ENCODE data around the gene PTGES2.

Gene PTGES2

DNA sequence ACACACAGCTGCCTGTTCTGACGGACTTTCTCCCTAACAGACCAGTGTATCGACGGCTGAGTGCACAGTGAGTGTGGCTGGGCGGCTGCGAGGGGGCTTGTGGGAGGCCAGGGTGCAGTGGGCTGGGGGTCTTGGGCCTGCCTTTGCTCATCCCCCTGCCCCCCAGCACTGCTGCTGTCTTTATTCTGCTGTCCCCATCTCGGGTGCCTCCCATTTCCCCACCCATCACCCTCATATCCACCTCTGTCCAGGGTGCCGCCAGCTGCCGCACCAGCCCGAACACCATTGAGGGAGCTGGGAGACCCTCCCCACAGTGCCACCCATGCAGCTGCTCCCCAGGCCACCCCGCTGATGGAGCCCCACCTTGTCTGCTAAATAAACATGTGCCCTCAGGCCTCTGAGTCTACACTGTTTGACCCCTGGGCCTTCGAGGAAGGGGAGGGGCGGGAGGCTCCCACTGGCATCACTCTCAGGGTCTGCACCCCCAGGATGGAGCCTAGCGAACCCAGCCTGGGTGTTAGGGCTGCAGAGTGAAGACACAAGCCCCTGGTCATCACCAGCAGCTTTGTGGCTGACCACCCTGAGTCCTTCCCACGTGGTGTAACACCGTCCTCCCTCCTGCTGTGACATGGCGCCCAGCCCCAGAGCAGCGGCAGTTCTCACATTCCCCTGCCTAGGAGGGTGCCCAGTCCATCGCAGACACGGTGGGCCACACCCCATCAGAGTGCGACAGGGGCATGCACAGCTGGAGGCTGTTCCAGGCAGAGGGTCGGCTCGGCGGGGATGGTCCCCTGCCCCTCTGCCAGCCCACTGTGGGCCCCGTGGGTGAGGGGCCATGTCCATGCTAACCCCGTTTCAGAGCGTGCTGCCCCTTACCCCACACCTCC is 25.8 kb upstream of the PTGES2 start:
- DNase-seq (ENCODE audit: low read depth) = no peak

DNA sequence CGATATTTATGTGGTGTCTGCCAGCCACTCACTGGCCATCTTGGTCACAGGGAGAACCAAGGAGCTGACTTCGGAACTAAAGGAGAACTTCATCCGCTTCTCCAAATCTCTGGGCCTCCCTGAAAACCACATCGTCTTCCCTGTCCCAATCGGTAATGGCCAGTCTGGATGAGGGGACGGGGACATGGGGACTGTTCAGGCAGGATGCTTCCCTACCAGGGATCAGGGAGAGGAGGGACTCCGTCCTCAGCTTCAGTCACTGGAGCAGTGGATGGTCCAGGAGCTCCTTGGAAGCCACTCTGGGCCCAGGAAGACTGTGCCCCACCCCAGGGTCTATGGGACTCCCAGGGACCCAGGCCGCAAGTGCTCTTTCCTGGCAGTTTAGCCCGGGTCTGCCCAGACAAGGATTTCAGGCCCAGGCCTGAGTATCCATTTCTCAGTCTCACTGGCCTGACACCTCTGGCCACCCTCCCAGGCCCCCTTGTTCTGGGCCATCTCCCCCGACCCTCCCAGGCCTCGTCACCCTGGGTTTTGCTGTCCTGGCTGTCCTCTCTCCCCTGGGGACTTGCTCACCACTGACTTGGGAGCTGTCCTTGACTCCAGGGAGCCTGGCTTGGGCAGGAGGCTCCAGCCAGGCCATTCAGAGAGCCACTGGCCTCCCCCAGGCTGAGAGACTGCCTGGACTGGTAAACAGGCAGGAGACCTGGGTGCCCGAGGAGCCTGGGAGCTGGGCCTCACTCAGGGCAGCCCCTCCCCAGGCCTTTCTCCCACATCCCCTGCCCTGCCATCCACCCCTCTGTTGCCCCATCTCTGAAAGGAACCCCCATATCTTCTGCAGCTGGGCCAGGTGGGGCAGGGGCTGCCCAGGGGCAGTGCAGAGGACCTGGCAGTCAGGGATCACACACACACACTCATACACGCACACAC is 24.9 kb upstream of the PTGES2 start:
- DNase-seq (ENCODE audit: low read depth) = no peak

DNA sequence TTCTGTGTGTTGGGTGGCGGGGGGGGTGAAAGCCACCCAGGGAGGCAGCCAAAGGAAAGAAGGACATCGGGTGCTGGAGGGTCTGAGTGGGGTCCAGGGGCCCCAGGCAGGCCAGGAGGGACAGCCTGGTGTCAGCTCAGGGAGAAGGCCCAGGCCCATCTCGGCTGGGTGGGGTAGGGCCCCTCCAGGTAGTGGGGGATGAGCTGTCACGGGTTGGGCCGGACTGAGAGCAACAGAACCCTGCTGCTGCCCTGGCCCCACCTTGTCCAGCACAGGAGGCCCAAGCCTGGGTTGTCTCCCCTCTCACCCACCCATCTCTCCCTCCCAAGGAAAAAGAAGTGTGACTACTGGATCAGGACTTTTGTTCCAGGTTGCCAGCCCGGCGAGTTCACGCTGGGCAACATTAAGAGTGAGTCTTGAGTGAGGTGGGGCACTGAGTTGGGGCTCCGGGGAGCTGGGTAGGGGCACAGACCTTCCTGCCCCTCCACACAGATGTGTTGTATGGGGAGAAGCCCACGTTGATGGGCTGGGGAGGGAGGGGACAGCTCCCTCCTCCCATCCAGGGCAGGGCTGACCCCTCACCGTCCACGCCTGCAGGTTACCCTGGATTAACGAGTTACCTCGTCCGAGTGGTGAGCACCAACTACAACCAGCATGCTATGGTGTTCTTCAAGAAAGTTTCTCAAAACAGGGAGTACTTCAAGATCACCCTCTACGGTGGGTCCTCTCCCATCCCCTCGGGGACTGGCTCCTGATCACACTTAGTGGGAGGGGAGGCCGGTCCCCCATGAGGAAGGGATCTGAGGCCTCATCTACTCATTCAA is 24.0 kb upstream of the PTGES2 start:
- DNase-seq (ENCODE audit: low read depth) = no peak

DNA sequence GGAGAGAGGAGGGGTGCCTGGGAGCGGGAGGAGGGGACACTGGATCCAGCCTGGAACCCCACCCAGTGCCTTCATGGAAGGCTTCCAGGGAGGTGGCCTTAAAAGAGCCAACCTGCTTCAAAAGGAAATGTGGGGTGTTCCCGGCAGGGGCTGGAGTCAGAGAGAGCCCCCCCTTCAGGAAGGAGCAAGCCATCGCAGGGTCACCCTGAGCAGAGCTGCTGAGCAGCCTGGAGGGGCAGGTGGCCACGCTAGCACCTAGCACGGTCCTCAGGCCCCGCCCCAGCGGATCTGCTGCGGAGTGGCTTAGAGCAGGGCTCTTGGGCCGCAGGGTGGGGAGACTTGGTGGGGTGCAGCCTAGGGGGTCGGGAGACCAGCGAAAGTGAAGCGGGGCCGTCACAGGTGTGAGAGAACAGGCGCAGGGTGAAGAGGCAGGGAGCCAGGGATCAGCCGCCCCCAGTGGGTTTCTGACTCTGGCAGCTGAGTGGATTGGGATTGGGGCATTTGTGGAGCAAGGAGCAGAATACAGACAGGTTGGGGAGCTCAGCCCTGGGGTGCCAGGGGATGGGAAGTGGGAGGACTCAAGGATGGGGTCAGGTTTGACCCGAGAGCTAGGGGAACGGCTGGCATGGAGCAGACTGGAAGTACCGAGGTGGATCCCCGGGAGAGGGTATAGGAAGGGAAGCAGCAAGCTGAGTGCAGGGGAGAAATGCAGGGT is 23.2 kb upstream of the PTGES2 start:
- DNase-seq (ENCODE audit: low read depth) = no peak

DNA sequence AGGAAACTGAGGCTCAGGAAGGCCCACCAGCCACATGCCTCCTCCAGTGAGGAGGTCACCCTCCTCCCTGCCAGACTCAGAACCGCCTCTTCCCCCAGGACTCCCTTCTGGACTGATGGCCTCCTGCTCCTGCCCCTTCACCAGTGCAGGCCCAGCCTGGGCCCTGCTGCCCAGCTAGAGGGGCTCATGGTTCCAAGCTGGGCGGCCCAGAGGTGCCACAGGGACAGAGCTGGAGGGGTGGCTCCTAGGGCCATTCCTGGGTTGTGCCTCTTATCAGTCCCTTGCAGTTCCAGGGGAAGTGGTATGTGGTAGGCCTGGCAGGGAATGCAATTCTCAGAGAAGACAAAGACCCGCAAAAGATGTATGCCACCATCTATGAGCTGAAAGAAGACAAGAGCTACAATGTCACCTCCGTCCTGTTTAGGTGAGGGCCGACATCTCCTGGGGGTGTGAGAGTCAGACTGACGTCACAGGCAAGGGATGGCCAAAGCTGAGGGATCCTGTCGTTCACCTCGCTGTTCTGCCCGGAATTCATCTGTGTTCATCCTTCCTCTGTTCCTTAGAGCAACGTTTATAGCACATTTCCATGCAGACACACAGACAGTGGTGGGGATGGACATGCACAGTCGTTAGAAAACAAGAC is 22.5 kb upstream of the PTGES2 start:
- no peak for DNase-seq (ENCODE audit: low read depth)

DNA sequence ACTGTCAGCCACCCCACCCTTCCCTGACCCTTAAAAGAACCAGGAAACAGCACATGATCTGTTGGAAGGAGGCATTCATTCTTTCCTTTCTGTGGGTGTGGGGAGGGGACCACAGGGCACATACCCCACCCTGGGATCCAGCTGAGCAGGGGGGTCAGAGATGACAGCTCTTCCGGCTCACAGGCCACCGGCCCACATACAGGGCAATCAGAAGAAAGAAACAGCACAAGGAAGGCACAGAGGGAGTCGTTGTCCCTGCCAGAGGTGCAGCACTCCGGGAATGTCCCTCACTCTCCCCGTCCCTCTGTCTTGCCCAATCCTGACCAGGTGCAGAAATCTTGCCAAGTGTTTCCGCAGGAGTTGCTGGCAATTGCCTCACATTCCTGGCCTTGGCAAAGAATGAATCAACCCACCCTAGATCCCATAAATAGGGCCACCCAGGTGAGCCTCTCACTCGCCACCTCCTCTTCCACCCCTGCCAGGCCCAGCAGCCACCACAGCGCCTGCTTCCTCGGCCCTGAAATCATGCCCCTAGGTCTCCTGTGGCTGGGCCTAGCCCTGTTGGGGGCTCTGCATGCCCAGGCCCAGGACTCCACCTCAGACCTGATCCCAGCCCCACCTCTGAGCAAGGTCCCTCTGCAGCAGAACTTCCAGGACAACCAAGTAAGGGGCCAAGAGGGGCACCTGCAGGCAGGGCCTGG is 21.6 kb upstream of the PTGES2 start, which contains the start of gene LCN2:
LCN2 (plus strand) TSS at position 453 of the 701 bp plus-strand sequence; CDS start at position 526, 73 bp downstream.
- no peak for DNase-seq (ENCODE audit: low read depth)

DNA sequence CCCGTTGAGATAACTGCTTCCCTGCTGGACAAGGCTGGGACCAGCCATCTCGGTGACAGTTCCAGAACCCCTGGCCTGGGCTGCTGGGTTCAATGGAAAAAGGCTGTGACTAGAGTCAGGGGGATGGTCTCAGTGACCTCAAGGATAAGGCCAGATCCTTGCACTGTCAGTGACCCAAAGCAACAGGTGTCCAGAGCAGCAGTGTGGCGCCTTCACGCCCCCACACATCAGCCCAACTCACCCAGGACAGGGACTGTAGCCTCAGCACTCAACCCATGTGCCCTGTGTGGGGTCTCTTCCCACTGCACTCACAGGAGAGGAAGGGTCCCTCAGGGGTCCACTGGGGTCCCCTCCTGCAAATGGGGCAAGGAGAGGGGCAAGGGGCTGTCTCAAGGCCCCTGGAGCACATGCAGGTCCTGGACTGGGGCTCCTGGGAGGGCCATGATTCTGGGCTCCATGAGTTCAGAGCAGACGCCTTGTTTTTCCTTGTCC is 21.0 kb upstream of the PTGES2 start:
- no peak for DNase-seq (ENCODE audit: low read depth)

DNA sequence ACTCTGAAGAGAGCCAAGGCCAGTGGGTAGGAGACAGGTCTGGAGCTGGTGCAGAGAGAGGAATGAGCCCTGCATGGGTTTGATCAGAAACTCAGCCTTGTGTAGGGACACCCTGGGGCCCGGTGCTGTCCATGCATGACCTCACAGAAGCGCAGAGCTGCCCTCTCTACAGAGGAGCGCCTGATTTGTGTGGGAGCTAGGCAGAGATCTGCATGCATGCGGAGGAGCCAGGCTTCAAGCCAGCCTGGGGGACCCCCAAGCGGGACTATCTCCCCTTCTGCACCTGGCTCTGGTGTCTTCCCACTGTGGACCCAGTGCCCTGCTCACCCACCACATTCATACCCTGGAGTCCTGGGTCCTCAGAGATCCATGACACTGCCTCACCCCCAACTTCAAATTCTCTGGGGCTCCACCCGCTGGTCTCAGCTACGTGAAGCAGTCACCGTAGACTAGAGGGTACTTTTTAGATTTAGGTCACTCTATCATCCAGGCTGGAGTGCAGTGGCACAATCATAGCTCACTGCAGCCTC is 19.1 kb upstream of the PTGES2 start:
- DNase-seq (ENCODE audit: low read depth) = no peak

DNA sequence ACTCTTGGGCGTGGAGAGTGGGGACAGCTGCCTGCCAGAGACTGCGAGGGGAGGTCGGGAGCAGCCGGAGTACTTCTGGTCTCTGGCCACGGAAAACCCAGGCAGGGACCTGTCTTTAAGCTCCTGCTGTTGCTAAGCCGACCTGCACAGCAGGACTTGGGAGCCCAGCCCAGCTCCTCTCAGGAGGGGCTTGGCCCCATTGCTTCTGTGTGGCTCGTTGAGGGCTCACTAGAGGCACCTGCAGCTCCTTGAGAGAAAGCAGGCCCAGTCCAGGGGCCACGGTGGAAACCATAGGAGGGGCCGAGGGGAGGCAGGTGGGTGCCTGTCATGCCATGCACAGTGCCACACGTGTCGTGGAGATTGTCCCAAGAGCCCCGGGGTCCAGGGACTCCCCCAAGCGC is 18.4 kb upstream of the PTGES2 start:
- no peak for DNase-seq (ENCODE audit: low read depth)

DNA sequence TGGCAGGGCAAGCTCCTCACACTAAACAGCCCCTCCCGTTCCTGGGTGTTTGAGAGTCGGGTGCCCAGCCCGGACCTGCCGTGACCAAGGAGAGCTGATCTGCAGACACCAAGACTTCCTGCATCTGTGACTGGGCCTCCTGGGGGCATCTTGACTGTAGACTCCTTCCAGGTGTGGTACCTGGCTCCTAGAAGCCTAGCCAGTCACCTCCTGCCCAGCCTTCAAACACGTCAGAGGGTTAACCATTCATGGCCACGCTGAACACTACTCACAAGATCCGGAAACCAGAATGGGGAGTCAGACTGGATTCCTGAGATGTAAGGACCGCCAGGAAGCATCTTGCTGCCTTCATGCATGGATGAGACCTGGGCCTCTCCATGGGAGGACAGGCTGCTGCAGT is 18.0 kb upstream of the PTGES2 start:
- no peak for DNase-seq (ENCODE audit: low read depth)

DNA sequence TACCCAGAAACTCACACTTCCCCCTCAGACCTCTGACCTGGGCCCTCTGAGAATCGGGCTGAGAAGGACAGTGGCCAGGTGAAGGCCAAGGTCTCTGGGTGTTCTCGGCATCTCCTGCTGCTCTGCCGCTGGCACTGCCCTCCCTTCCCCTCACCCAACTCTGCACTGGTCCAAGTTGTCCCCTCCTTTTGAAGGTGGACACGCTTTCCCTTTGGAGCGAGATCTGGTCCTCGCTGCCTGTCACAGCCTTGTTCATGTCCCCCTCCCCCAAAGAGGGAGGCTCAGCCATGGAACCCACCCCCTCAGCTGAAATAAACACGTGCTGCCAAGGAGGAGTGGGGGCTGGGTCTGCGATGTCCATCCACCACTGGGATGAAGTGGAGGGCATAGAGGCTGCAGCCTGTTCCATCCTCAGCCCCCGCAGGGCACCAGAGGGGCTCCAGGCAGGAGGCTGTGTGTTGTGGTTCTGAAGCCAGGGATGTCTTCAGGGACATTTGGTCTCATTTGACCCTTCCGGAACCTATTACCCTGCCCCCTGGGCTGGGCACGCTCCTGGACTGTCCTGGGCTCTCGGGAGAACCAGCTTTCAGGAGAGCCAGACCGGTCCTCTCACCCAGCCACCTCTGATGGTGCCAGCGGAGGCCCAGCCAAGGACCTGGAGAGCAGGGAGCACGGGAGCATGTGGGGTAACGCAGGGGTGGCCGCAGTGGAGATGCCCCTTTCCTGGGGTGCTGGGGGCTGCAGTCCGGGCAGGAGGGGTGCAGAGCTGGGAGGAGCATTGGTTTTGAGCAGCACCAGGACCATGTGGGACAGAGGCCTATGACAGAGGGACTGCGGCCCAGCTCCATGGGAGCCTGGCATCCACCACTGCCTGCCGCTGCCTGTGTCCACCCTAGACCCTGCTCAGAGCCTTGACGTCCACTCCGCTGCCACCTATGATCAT is 17.0 kb upstream of the PTGES2 start:
- no peak for DNase-seq (ENCODE audit: low read depth)

DNA sequence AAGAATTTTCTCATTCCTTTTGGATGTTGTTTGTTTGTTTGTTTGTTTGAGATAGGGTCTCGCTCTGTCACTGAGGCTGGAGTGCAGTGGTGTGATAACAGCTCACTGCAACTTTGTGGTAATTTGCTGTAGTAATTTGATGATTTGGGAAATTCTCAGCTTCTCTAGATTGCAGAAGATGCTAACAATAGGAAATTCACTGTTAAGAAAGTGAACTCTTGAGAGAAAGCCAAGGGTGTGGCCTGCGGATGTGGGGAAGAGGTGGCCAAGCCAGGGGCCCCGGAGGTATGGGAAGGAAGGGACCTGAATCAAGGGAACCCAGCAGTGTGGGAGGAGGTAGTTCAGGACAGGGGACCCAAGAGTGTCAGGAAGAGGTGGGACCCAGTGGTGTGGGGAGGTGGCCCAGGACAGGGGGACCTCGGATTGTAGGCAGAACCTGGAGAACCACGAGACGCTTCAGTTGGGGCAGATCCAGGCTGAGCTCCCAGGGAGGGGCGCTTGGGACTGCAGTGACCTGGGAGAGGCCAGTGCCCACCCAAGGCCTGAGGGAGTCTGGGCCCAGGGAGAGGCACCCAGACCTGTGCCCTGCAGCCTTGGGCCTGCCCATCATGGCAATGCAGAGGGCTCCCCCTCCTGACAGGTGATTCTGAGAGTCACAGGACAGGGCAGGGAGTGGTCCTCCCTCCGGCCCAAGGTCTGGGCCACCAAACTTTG is 16.2 kb upstream of the PTGES2 start:
- no peak for DNase-seq (ENCODE audit: low read depth)

DNA sequence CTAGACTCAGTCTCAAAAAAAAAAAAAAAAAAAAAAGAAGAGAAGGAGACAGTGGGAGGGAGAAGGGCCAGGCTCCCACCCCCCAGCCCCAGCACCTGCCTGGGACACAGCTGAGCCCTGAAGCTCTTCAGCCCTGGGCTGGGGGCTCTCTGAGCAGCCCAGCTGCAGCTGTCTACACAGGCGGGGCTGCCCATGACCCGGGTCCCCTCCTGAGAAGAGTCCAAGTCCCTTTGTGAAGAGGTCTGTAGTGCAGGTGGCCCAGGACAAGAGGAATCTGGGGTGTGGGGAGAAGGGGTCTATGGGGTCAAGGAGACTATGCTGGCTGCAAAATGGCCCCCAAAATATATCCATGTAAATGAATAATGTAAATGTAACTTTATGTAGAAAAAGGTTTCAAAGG is 15.1 kb upstream of the PTGES2 start:
- DNase-seq (ENCODE audit: low read depth) = no peak

DNA sequence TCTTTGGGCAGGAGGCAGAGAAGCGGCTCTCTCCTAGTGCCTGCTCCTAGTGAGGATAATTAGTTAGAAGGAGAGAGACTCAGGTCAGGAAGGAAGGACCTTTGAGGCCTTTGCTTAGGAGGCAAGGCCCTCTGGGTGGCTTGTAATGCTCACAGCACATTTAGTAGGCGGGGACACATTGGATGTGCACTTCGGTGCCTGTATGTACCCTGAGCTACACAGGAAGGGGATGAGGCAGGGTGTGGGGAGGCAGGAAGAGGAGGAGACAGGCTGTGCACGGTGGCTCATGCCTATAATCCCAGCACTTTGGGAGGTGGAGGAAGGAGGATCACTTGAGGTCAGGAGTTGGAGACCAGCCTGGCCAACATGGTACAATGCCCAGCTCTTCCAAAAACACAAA is 14.5 kb upstream of the PTGES2 start:
- no peak for DNase-seq (ENCODE audit: low read depth)

DNA sequence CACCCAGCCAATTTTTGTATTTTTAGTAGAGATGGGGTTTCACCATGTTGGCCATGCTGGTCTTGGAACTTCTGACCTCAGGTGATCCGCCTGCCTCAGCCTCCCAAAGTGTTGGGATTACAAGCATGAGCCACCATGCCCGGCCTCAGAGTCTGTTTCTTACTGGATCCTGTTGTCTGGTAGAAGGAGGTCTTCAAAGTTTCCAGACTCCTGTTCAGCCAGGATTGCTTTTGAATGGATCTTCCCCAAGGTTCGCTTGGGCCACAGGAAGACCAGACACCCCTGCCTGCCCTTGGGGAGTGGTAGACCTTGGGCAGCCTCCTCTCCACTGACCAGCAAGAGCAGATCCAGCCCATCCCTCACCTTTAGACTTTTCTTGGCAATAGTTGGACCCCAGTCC is 14.1 kb upstream of the PTGES2 start:
- no peak for DNase-seq (ENCODE audit: low read depth)

DNA sequence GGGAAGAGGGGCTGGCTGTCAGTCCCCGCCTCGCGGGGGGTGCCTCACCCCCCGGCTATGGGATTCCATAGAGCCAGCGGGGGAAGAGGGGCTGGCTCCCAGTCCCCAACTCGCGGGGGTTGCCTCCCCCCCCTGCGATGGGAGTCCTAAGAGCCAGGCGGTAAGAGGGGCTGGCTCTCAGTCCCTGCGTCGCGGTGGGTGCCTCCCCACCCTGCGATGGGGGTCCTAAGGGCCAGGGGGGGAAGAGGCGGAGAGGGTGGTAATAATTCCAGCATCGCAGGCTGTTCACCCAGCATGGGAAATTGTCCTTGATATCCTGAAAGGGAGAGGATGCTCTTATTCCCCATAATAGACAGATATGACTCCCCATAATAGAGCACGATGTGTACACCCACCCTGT is 12.1 kb upstream of the PTGES2 start:
- no peak for DNase-seq (ENCODE audit: low read depth)

DNA sequence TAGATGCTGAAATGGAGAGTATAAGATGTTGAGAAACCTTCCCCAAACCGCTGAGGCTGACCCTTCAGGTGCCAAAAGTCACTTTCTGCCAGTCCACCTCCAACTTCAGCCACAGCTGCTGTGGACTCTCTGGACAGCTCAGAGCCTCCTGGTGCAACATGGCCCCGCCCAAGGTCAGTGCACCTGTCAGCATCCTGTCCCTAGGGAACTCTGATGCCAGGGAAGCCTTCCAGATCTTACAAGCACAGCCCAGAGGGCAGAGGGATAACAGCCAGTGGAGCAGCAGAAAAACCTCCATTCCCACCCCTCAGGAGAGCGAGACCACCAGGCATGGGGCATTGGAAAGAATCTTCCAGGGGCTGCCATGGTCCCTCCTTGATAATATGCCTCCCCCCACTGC is 10.5 kb upstream of the PTGES2 start:
- DNase-seq (ENCODE audit: low read depth) = no peak

Measured in stimulated activated CD8-positive, alpha-beta memory T cell treated with anti-CD3 and anti-CD28 coated beads, Interleukin-7, amount 100 ng/mL, for 24 hours (primary cell).